ENCODE results near the gene XKR8.

GRCh38 chr1:27974417-27974781, 14.6 kb downstream of the XKR8 start:
- TF ChIP-seq POLR2AphosphoS5 (IDR thresholded peaks at IDR 0.05) = no peak
- TF ChIP-seq EP300 (IDR thresholded peaks at IDR 0.05) = no peak

Data from gastroesophageal sphincter (tissue), 2 donors.